GM21360 (cell line): Measurements from ENCODE around the gene RD3L.
"Not testable (repeated sequence)": the region's sequence is repeated elsewhere in the genome, so short reads cannot be mapped to it uniquely, and the experiment has no call there.

Source experiments
- ATAC-seq: cut with Tn5 transposase; IDR thresholded peaks from one replicate; pipeline ENCODE4 v1.9.1; 2021; ENCODE audit warnings: mild to moderate bottlenecking, moderate library complexity; ENCODE audit not compliant: unreplicated experiment

The RD3L gene

DNA sequence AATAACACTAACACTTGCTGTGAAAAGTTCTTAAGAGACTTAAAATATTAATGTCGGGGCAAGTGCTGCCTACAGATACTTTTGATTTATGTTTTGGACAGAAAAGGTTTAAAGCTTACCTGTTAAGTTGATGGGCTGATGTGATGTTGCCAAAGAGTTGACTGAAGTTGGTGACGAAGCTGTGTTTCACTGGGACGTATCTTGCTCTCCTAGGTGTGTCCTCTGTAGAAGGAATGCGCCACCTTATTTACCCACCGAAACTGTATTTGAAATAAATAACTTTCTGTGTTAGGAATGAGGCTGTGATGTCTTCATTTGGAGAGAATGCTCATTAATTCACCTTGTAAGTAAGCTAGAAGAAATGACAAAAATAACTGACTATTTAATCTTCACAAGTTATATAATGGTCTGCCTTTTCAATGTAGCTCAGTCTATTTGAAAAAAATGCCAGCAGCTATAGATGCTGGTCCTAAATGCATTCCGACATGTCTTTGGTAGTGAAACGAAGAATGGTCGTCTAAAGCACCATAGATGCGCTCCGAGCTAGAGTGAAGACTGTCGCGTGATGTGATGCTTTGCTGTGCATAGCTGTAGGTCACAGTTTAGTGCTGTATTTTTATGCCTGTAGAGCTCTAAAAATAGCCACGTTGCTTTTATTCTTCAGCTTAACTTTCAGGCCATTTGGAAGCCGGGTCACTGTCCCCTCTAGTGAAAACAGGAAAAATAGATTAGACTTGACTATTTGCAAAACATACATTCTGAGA lies at the start of gene RD3L:
Gene RD3L, minus strand, starts transcription at position 557 of the 764 bp plus-strand sequence. CDS start 834 bp downstream, outside the sequence.
- ATAC-seq: no peak

DNA sequence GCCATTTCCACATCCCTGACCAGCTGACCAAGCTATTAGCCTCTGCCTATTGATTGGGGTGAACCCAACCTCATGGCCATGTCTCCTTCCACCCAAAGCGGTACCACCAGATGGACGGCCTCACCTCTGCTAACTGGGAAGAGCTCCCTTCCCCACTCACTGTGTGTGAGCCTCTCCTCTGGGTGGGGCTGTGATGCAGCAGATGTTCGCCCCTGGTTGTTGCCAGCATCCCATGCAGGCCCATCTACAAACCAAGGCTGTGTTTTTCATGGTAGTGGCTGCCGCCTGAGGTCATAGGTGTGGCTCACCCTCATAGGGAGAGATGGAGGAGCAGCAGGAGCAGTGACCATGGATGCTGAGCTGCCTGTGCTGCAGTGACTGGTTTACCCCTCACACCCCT lies 47.6 kb upstream of the RD3L start:
- ATAC-seq: no peak

DNA sequence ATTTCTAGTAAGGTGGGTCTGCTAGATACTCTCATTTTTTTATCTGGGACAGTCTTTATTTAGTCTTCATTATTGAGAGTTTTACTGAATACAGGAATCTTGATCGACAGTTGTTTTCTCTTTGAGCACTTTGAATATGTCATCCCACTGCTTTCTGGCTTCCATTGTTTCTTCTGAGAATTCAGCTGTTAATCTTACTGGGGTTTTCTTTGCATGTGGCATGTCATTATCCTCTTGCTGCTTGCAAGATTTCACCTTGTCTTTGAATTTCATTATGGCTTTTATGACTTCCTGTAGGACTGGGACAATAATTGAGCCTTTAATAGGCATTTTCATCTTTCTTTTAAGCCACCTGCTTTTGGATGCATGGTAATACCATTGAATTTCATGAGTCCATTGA lies 46.7 kb upstream of the RD3L start:
- ATAC-seq: no peak

DNA sequence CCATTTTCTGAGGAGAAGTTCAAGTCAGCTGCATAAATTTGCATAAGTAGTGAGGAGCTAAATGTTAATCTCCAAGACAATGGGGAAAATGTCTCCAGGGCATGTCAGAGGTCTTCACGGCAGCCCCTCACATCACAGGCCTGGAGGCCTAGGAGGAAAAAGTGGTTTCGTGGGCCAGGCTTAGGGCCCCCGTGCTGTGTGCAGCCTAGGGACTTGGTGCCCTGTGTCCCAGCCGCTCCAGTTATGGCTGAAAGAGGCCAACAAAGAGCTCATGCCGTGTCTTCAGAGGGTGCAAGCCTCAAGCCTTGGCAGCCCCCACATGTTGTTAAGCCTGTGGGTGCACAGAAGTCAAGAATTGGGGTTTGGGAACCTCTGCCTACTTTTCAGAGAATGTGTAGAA lies 41.9 kb upstream of the RD3L start:
- no peak for ATAC-seq

DNA sequence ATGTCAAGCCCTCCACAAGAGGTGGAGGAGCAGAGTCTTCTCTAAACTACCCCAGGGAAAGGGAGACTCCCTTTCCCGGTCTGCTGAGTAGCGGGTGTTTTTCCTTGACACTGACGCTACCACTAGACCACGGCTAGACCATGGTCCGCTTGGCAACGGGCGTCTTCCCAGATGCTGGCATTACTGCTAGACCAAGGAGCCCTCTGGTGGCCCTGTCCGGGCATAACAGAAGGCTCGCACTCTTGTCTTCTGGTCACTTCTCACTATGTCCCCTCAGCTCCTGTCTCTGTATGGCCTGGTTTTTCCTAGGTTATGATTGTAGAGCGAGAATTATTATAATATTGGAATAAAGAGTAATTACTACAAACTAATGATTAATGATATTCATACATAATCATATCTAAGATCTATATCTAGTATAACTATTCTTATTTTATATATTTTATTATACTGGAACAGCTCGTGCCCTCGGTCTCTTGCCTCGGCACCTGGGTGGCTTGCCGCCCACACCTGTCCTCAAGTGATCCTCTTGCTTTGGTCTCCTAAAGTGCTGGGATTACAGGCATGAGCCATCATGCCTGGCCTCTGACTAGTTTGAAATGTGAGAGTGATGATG lies 38.4 kb upstream of the RD3L start:
- ATAC-seq: not testable (repeated sequence)

DNA sequence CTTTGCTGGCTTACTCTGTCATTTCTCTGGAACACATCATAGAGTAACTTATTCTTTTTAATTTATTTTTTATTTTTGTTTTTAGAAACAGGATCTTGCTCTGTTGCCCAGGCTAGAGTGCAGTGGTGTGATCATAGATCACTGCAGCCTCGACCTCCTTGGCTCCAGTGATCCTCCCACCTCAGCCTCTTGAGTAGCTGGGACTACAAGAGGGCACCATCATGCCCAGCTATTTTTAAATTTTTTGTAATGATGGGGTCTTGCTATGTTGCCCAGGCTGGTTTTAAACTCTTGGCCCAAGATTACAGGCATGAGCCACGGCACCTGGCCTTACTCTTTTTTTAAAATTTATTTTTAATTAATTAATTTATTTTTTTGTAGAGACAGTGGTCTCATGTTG lies 32.2 kb upstream of the RD3L start:
- no peak for ATAC-seq

DNA sequence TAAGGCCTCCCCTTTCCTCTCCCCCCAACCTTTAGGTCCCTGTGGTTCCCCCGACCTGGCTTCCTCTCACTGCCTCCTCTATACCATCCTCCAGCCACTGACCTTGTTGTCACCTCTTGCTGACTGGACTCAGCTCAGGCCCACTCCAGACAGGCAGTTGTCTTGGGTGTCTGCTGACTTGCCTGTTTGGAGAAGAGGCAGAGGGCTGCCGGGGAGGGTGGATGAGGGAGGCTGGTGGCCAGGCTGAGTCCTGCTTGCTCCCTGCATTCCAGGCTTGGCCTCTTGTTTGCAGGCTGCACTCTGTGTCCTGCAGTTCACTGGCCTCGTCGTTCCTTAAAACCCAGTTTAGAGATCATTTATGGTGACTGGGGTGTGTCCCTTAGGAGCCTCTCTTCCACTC lies 31.0 kb upstream of the RD3L start:
- ATAC-seq: no peak

DNA sequence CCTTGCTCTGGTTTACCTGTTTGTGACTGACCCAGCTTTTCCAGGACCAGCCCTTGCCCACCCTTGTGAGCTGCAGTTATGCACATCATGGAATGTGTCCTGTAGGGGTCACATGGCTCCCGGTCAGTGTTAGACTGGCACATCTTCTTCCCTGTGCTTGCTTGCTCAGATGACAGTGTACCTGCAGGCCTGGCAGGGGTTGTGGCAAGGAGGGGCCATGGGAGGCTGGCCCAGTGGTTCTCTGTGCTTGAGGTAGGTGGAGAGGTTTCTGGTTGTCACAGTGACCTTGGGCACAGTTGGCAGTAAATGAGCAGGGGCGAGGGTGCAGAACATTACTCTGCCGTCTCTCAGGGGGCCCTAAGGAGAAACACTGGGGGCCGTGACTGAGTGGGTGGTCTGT lies 27.6 kb upstream of the RD3L start:
- no peak for ATAC-seq

DNA sequence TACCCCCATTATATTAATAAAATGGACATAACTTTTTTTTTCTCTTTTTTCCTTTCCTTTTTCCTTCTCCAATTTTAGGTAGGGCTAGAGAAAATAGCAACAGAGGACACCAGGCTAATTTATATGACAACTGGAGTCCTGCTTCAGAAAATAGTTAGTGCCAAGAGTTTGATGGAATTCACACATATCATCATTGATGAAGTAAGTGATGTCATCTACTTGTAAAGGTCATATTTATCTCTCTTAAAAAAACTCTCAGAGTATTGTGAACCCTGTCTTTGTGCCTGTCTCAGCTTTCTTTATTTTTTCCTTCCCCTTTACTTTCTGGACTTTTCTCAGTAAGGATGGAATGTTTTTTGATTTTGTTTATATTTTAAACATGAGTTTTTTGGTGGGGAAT lies 24.3 kb upstream of the RD3L start:
- no peak for ATAC-seq

DNA sequence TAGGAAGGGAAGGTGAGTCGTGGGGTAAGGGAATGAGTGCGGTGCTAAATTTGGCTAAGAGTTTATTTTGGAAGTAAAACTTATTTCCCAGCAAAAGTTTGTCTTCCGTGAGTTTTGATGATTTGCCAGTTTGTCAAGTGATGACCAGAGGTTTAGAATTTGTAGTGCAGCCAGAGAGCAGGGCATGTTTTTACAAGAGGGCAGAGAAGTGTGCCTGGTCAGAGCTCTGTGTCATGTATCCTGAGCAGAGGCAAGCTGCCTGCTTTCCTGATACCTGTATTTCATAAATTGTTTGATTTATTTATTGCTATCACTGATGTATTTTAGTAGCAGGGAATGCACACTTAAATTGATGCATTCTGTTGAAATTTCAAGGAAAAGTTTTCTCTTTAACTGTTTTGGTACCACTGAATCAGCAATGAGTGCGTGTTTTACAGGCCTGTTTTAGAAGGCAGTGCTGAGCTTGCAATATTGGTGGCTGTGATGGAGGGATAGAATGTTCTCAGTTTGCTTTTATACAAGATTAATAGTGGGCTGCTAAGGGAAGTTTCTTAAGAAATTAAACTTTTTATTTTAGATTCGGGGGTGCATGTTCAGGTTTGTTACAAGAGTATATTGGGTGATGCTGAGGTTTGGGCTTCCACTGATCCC lies 19.7 kb upstream of the RD3L start:
- no peak for ATAC-seq

DNA sequence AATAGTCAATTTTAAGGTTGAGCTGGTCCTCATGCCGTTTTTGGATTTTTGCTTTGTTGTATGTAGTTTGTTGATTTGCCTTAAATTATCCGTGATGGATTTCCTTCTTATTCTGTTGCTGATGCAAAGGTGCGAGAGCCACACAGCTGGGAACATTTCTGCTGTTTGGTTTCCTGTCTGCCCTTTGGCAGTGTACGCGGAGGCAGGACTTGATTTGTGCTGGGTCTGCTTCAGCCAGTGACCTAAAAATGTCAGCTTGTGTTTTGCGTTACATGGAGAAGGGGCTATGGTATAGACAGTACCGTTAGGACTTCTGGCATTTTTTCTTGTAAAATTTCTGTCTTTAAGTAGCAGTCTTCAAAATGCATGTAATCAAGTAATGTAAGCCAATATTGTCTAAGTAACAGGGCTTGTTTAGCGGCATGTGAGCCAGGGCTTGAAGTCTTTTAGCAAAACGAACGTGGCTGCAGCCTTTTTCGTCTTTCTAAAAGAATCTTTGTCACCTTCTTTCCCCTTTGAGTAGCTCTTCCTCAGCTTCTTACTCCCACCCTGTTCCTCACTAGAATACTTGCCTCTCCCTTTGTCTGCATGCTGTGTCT lies 18.2 kb upstream of the RD3L start:
- no peak for ATAC-seq

DNA sequence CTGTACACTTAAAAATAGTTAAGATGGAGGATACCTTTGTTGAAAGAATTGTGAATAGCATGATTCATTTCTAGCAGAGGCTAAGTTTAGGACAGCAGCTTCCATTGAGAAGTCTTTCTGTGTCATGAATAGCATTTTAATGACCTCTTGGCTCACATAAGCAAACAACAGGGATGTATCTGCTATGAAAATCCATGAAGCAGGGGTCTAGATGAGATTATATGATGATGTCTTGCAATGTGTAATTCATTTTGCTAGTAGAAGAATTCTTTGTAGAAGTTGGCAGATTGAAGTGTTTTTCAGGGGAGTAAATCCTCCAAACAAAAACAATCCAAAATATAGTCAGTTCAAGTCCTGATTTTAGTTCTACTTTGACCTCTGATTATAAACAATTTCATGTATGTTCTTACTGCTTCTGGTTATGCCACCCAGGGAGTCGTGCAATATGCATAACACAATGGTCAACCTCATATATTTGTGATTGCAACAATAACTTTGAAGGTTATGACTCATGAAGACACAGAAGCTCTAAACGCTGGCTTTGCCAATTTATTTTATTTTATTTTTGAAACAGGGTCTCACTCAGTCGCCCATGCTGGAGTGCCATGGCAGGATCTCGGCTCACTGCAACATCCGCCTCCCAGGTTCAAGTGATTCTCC lies 6.9 kb upstream of the RD3L start:
- ATAC-seq: no peak

DNA sequence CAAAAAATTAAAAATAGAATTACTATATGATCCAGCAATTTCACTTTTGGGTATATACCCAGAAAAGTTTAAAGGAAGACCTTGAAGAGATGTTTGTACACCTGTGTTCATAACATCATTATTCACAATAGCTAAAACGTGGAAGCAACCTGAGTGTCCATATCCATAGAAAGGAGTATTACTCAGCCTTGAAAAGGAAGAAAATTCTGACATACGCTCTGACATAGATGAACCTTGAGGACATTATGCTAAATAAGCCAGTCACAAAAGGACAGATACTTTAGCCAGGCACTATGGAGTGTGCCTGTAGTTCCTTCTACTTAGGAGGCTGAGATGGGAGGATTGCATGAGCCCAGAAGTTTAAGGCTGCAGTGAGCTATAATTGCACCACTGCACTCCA lies 6.1 kb upstream of the RD3L start:
- ATAC-seq: no peak

DNA sequence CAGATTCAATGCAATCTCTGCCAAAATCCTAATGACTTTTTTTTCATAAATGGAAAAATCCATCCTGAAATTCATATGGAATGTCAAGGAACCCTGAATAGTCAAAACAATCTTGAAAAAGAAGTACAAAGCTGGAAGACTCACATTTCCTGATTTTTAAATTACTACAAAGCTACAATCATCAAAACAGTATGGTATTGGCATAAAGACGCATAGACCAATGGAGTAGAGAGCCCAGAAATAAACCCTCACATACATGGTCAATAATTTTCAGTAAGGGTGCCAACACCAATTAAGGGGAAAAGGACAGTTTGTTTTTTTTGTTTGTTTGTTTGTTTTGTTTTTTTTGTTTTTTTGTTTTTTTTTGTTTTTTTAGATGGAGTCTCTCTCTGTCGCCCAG lies 4.6 kb upstream of the RD3L start:
- ATAC-seq: no peak

DNA sequence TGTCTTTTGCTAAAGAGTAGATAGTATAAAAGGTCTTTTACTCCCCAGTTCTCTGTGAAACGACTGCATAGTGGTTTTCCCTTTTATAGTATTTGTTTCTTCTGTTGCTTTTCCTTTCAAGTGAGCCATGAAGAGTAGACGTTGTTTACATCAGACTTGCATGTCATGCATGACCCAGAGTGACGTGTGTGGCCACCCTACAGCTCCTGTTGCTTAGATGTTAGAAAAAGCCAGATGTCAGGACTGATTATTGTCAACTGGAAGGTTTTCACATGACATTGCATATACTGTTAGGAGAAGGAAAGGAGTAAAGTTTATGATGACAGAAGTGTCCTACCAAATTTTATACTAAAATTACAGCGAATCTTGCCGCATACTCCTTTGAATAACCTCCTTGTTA lies 1.3 kb upstream of the RD3L start:
- no peak for ATAC-seq

DNA sequence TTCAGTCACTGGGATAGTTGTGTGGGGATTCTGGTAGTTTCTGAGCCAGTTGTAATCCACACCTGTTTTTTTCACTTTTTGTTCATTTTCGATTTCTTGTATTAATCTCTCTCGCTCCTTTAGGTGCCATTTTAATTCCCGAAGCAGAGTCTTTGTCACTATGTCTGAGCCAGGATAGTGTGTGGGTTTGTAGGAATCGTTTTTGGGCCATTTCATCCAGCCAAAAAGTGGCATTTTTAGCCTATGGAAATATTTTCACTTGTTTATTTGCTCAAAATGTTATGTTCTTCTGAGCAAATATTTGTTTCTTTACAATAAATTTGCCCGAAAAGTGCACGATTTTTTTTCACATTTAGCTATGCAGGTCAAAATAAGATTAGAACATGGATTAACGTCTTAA lies 867 bp downstream of the RD3L start:
- ATAC-seq: no peak

DNA sequence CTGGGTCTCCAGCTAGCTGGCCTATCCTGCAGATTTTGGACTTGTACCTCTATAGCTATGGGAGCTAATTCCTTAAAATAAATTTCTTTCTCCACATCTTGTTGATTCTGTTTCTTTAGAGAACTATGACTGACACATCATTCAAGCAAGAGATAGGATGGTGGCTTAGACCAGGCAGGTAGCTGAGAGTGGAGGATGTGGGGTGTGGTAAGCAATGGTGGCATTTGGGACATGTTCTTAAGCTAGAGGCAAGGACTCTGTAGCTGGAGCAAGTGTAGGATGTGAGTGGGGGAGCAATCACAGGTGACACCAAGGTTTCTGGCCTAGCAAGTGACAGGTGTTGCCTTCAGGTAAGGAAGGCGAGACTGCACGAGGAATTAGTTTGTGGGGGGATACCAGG lies 7.2 kb downstream of the RD3L start:
- no peak for ATAC-seq

DNA sequence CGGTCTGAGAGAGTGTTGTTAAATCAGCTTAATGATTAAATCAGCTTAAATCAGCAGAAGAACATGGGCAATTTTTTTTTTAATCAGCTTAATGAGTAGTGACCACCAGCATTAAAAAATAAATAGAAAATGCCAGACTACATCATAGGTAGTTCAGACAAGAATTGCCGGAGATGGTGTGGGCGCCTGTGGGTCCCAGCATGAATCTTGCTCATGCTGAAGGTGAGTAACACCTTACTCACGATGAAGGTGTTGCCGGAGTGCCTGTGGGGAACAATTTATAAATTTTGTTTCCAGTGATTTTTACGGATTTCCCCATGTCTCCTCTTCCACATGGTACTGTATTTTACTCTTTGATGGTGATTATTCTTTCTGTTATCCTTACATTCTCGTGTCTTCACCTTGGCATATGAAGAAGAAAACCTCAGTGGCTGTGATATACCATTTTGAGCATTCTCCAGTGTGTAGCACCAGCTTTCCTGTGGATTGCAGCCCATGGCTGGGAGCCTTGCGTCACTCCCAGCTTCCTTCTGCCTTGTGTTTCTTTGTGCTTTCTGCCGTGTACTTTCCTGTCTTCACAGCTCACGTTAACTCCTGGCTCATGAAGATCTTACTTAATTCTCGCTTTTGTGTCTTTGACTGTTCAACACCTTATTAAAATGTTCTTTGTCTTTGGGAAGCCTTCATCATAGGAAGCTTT lies 9.4 kb downstream of the RD3L start:
- ATAC-seq: no peak

DNA sequence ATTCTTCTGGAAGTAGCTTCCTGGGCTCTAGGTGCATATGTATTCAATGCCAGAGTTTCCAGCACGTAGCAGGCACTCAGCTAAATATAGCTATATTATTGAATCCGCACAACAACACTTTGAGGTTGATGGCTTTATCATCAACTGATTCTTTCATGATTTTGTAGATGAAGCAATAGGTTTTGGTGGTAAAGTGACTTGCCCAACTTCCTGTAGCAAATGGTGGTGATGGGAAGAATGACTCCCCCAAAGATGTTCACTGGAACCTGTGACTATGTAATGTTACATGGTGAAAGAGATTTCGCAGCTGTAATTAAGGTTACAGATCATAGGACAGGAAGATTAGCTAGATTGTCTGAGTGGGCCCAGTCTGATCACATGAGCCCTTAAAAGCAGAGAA lies 10.9 kb downstream of the RD3L start:
- no peak for ATAC-seq

DNA sequence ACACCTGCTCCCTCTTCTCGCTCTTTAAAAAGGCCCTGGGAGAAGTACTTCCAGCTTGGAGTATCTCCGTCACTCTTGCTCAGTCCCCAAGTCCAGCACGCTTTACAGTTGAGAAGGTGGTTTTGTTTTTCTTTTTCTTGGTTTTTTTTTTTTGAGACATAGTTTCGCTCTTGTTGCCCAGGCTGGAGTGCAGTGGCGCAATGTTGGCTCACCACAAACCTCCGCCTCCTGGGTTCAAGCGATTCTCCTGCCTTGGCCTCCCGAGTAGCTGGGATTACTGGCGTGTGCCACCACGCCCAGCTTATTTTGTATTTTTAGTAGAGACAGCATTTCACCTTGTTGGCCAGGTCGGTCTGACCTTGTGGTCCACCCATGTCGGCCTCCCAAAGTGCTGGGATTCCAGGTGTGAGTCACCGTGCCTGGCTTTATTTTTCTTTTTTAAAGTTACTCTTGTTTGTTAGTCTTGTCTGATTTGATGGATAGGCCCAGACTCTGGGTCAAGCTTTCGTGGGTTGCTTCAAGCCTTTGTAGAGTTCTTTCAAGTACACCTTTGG lies 12.2 kb downstream of the RD3L start:
- no peak for ATAC-seq
